Smooth muscle cell of the brain vasculature (primary cell): ENCODE measurements around the gene ERICH3.
"Not testable (repeated sequence)": the region's sequence is repeated elsewhere in the genome, so short reads cannot be mapped to it uniquely, and the experiment has no call there.

Source experiments
- DNase-seq: peaks from one replicate; pipeline ENCODE4 v3.0.0-alpha.2; 2012; ENCODE audit warnings: low read depth, low spot score

Gene ERICH3

GRCh38 chr1:74681449-74681848, 7.9 kb upstream of the ERICH3 start:
- no peak for DNase-seq

GRCh38 chr1:74681001-74681400, 7.4 kb upstream of the ERICH3 start:
- DNase-seq: no peak

DNA sequence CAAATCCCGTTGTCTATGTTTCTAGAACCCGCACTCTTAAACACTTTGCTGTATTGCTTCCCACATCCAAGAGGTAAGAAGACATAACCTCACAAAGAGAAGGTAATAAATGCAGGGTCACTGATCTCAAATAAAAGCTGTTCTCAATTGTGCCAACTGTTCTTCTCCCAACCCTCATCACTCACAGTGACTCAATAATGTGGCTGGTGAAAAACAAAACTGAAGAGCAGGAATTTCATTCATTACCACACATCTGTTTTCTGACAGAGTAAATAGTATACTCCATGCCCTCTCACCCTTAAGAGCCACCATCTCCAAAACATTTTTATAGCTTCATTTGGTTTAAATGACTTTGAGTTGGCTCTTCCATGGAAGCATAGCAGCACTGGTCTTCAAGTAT, 6.2 kb upstream of the ERICH3 start:
- DNase-seq: no peak

DNA sequence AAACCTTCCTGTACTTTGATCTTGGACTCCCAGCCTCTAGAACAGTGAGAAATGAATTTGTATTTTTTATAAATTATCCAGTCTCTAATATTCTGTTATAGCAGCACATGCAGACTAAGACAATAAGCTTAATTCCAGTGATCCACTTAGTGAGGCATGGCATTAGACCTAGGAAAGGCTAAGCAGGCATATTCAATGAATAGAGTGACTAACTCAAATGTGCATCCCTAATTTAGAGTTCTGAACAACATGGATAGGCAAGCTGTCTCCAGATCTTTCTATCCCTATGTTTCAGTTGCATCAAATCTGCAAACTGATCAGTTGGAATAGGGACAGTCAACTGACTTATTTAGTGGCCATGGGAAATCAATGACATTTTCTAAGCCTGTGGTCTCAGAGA, 4.3 kb upstream of the ERICH3 start:
- DNase-seq: no peak

DNA sequence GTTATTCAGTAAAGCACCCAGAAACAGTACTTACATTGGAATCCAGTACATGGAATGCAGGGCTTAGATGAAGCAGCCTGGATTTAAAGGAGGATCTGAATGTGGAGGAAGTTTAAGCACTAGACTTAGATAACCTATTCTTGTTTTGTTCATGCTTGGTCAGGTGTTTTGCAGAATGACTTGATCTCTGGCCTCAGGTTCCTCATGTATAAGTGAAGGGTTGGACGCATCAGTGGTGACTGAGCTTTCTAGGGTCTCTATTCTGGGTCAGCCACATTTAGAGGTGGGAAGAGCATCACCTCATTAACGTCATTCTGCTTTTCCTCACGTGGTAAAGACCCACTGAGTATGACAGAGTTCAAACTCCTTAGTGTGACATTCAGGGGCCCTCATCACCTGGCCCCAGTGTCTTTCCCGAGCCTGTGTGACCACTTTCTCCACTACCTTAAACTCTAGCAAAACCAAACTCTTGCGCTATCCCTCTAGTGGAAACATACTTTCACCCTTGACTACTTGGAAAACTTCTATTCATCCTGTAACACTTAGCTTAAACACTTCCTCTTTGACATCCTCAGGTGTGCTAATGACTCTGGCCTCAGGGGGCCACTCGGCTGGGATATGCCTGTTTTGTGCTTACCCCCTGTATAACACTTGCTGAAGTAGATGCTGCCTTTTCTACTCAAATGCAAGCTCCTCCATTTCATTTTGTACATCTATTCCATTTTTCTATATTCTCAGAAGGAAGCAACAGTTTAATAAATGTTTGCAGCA, 871 bp upstream of the ERICH3 start:
- no peak for DNase-seq

DNA sequence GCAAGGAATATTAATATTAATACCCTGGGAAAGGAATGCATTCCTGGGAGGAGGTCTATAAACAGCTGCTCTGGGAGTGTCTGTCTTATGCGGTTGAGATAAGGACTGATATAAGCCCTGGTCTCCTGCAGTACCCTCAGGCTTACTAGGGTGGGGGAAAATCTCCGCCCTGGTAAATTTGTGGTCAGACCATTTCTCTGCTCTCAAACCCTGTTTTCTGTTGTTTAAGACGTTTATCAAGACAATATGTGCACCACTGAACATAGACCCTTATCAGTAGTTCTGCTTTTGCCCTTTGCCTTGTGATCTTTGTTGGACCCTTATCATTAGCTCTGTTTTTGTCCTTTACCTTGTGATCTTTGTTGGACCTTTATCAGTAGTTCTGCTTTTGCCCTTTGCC, 2.7 kb downstream of the ERICH3 start:
- DNase-seq: not testable (repeated sequence)

- no peak for DNase-seq
Measured at GRCh38 chr1:74654708-74655107, 18.9 kb downstream of the ERICH3 start.

DNA sequence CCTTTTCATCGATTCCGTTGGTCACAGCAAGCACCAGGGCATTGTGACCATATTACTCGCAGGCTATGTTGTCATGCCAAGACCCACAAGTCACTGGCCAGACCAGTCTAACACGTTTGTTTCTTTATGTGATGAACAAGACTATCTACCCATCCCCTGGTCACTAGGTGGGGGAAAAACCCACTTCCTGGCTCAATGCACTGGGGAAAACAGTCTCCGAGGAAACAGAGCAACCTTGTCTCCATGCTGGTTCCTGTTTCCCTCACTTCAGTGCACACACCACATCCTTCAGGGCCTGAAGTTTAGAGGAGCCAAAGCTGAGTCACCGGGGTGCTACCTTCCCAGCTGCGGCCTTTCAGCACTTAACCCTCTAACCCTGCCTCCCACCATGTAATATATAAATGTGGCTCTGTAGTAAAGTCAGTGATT, 20.9 kb downstream of the ERICH3 start:
- DNase-seq: no peak

GRCh38 chr1:74650561-74650960, 23.0 kb downstream of the ERICH3 start:
- no peak for DNase-seq

DNA sequence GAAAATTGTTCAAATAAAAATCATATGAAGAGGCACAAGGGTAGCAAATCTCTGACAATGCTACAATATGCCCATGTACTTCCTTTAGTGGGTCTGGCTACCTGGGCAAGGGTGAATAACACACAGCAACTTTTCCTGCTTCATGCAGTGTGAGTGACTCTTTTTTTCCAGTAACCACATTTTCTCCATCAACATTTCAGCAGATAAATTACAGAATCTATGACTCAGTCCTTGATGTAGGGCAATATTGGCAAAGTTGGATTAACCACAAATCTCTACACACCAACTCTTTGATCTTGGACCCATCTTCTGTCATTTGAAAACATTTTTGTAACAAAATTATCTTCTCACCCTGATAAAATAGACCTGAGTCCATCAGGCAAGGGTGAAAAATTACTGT, 31.7 kb downstream of the ERICH3 start:
- no peak for DNase-seq

GRCh38 chr1:74641161-74641560, 32.4 kb downstream of the ERICH3 start:
- DNase-seq: no peak

GRCh38 chr1:74637296-74637695, 36.3 kb downstream of the ERICH3 start:
- no peak for DNase-seq

GRCh38 chr1:74629283-74629682, 44.3 kb downstream of the ERICH3 start:
- DNase-seq: no peak

- DNase-seq: no peak
Measured at GRCh38 chr1:74623716-74624115, 49.9 kb downstream of the ERICH3 start.

GRCh38 chr1:74620242-74620641, 53.4 kb downstream of the ERICH3 start:
- DNase-seq: no peak

GRCh38 chr1:74618974-74619373, 54.6 kb downstream of the ERICH3 start:
- no peak for DNase-seq

DNA sequence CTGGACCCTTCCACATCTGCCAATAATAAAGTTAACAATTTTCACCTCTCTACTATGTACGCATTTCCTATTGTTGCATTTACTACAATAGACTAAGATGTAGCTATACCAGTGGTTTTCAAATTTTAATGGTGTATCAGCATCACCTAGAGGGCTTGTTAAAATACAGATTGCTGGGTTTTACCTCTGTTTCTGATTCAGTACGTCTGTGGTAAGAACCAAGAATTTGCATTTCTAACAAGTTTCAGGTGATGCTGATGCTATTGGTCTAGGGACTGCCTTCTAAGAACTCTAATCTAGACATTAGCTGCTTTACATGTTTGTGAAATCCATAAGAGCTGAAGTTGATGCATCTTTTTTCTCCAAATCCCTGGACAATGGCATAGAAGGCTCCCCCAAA, 59.7 kb downstream of the ERICH3 start:
- DNase-seq: no peak

GRCh38 chr1:74611887-74612286, 61.7 kb downstream of the ERICH3 start:
- no peak for DNase-seq

- no peak for DNase-seq
Measured at GRCh38 chr1:74610961-74611360, 62.6 kb downstream of the ERICH3 start.

DNA sequence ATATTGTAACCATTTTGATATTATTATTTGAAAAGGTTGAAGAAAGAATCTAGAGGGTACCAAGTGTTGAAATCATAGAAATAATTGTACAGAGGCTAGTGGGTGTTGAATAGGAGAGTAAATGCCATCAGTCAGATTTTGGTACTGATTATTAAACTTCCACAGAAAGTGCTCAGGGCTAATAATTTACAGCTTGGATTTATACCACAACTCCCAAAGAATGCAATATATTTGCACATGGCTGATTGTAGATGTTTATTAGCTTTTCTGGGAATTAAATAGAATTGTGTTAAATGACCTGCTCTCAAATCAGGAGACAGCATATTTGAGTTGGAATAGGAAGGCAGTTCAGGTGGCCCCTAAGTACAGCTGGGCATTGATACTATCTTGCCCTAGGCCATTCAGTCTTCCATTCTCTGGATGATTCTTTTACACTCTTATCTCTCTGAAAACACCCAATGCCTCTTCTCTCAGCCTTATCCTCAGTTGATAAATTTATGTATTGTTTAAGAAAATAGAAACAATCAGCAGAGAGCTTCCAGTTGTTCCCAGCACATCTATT, 63.7 kb downstream of the ERICH3 start:
- DNase-seq: no peak

- DNase-seq: no peak
Measured at GRCh38 chr1:74596717-74597116, 76.9 kb downstream of the ERICH3 start.

- DNase-seq: no peak
Measured at GRCh38 chr1:74593887-74594866, 79.4 kb downstream of the ERICH3 start.
